ENCODE data around the gene ARL8A. TPM values are rescaled to one million over a fixed set of nuclear protein-coding genes. Genes with fewer than 3 reads are reported as not detected.

The ARL8A gene
- total RNA-seq, 1 donor from 2014 or later: 38.5 TPM

DNA sequence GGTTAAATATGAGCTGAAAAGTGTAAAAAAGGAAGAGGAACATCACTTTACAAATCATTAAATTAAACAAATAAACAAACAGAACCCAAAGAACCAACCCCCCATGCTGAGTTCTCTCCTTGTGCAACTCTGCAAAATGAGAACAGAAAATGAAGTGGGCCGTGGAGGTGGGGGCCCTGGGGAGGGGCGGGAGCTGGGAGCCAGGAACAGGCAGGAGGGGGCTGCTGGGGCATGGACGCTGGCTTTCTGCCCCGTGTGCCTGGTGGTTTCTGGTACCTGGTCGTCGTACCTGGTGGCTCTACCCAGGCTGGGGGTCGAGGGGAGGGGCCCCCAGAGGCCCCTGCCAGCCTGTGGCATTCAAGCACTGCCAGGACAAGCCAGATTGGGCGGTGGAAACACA, 11.0 kb downstream of the ARL8A start:
- Histone ChIP-seq H3K27ac (peak overlapping the region; percentile 28 to 39), H3K4me3 (no peak overlapping the region), H3K36me3 (peaks cover 34 to 49% of the 10 kb centered on the region in 2 donors), H3K4me1 (peaks cover 13 to 26% of the 10 kb centered on the region in 2 donors), H3K27me3 (no peaks in the 10 kb centered on the region), H3K9me3 (no peaks in the 10 kb centered on the region)
- no peak for DNase-seq (ENCODE audit: low spot score in 2 of 2)
- no peak for TF ChIP-seq CTCF (IDR thresholded peaks at IDR 0.05)
- intact Hi-C loops (cut with DNase I): loop anchor here (10.0 kb wide), 1 partner anchor 249 kb away; the partner anchor contains the start of gene SHISA4

DNA sequence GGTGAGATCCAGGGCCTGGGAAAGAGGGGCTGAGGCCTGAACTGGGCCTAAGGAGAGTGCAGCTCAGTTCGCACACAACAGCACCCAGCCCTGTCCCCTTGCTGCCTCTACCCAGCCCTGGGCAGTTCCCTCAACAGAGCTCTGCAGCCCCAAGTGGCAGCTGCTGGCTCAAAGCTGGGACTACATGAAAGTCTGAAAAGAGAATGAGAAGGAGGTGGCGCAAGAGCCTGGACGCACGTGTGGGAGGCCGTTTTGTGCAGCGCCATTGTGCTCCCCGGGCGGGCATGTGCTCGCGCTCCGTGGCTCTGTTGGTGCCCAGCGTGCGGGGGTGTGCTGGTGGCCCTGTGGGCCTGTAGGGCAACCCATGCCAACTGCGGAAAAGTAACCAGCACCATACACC, 11.5 kb downstream of the ARL8A start:
- Histone ChIP-seq H3K4me1 (peaks cover 13 to 26% of the 10 kb centered on the region in 2 donors), H3K27ac (peak overlapping the region; percentile 84 to 89), H3K27me3 (no peaks in the 10 kb centered on the region), H3K9me3 (no peaks in the 10 kb centered on the region), H3K36me3 (peaks cover 32 to 47% of the 10 kb centered on the region in 2 donors), H3K4me3 (no peak overlapping the region)
- intact Hi-C loops (cut with DNase I): loop anchor here (10.0 kb wide), 1 partner anchor 248 kb away; the partner anchor contains the start of gene SHISA4
- TF ChIP-seq CTCF (IDR thresholded peaks at IDR 0.05): no peak
- DNase-seq (ENCODE audit: low spot score in 2 of 2): no peak

- Histone ChIP-seq H3K4me1 (peaks cover 13 to 26% of the 10 kb centered on the region in 2 donors), H3K27ac (peak overlapping the region; percentile 84 to 89), H3K9me3 (no peaks in the 10 kb centered on the region), H3K36me3 (peaks cover 27 to 41% of the 10 kb centered on the region in 2 donors), H3K4me3 (no peak overlapping the region), H3K27me3 (no peaks in the 10 kb centered on the region)
- no peak for TF ChIP-seq CTCF (IDR thresholded peaks at IDR 0.05)
- intact Hi-C loops (cut with DNase I): loop anchor here (10.0 kb wide), 1 partner anchor 247 kb away; the partner anchor contains the start of gene SHISA4
- peak in 1 of 2 donors; percentile 79 for DNase-seq (ENCODE audit: low spot score in 2 of 2)
Measured at GRCh38 chr1:202131956-202132821, 12.3 kb downstream of the ARL8A start.

DNA sequence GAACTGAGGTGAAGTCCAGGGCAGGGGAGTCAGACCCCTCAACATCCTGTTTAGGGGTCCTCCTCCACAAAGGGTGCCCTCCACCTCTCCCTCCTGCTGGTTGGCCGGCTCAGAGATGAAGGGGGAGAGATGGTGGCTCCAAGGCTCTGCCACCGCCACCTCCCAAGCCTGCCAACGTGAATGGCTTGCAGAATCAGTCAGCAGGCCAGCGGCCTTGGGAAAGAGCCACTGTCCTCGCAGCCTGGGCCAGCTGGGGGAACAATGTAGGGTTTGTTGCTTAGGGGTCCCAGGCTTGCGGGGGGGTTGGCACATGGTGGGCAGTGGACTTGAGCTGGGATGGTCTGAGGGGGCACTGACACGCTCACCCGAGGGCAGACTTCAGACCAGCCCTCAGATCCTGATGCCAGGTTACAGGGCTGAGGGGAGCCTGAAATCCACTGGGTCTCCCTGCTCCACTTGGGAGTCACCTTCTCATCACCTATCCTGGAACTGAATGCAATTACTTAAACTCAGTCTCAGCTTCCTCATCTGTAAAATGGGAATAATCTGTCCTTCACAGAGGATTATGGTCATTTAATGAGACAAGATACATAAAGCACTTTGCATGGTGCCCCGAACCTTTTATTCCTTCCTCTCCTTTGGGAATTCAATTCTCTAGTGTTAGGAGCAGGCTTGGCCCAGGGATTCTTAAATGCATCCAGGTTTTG, 13.6 kb downstream of the ARL8A start:
- Histone ChIP-seq H3K4me3 (no peak overlapping the region), H3K27me3 (no peaks in the 10 kb centered on the region), H3K4me1 (peaks cover 13 to 26% of the 10 kb centered on the region in 2 donors), H3K36me3 (peaks cover 24 to 30% of the 10 kb centered on the region in 2 donors), H3K9me3 (no peaks in the 10 kb centered on the region), H3K27ac (peak overlapping the region; percentile 84 to 89)
- no peak for TF ChIP-seq CTCF (IDR thresholded peaks at IDR 0.05)
- intact Hi-C loops (cut with DNase I): loop anchor here (10.0 kb wide), 1 partner anchor 246 kb away; the partner anchor contains the start of gene SHISA4
- no peak for DNase-seq (ENCODE audit: low spot score in 2 of 2)

- intact Hi-C loops (cut with DNase I): loop anchor here (10.0 kb wide), 1 partner anchor 246 kb away; the partner anchor contains the start of gene SHISA4
- Histone ChIP-seq H3K4me3 (no peak overlapping the region), H3K27me3 (no peaks in the 10 kb centered on the region), H3K27ac (peak overlapping the region; percentile 84 to 89), H3K4me1 (peaks cover 13 to 26% of the 10 kb centered on the region in 2 donors), H3K9me3 (no peaks in the 10 kb centered on the region), H3K36me3 (peaks cover 19 to 25% of the 10 kb centered on the region in 2 donors)
- TF ChIP-seq CTCF (IDR thresholded peaks at IDR 0.05): no peak
- DNase-seq (ENCODE audit: low spot score in 2 of 2): no peak
Measured at GRCh38 chr1:202130297-202130721, 14.2 kb downstream of the ARL8A start.
